Spinal cord (tissue), 10 donors: ENCODE results near the gene RCAN2. TPM values are rescaled to one million over a fixed set of nuclear protein-coding genes. Genes with fewer than 3 reads are reported as not detected.
A peak's percentile ranks its signal among the peaks of the same experiment; 100 is the strongest.

Source experiments
- DNase-seq, 6 donors: peaks; one replicate each; pipeline versions ENCODE4 v3.0.0 to v3.0.0-alpha.2; 2013 to 2015; ENCODE audit warnings: low spot score in 6 of 6, low read depth in 4 of 6
- H3K27ac ChIP-seq: one replicate; pipeline ENCODE4 v1.5.1; 2013; ENCODE audit warnings: low read depth, low read length, control low read depth
- H3K27me3 ChIP-seq: one replicate; pipeline ENCODE4 v1.6.1; 2013; ENCODE audit warnings: low read length; ENCODE audit not compliant: control insufficient read depth, insufficient read depth
- H3K36me3 ChIP-seq: one replicate; pipeline ENCODE4 v1.6.1; 2013; ENCODE audit warnings: low read length; ENCODE audit not compliant: control insufficient read depth, insufficient read depth
- H3K4me1 ChIP-seq: one replicate; pipeline ENCODE4 v1.6.1; 2013; ENCODE audit warnings: low read length; ENCODE audit not compliant: control insufficient read depth, insufficient read depth
- H3K4me3 ChIP-seq: one replicate; pipeline ENCODE4 v1.5.1; 2013; ENCODE audit warnings: low read depth, low read length, control low read depth
- H3K9me3 ChIP-seq: one replicate; pipeline ENCODE4 v1.6.1; 2013; ENCODE audit warnings: low read length; ENCODE audit not compliant: control insufficient read depth, insufficient read depth
- WGBS: methylation state at CpG from one replicate; pipeline ENCODE4 v1.1.5; 2013; ENCODE audit warnings: missing lambda C conversion rate; ENCODE audit not compliant: insufficient coverage; 5-methylcytosine and 5-hydroxymethylcytosine counted together
- polyA plus RNA-seq, 2 donors: library from polyadenylated mRNA; unstranded; fragments of 120-200 nt; gene quantifications; one replicate each; pipeline ENCODE4 v1.2.1, GENCODE V29; 2013; ENCODE audit not compliant: insufficient read length in 2 of 2
- total RNA-seq, 2 donors: library from RNA; depleted of rRNA in 1 of 2; stranded (reverse); fragments of 120-200 nt in 1 of 2; fragments of >200 nt in 1 of 2; gene quantifications; one replicate each; pipeline versions ENCODE4 v1.2.3 to v1.2.4, GENCODE V29; 2013 to 2014
- donor health status: healthy.

Gene RCAN2
- total and polyA plus RNA-seq, 4 donors, result 16.4 to 80.3 (median 60.3) TPM

DNA sequence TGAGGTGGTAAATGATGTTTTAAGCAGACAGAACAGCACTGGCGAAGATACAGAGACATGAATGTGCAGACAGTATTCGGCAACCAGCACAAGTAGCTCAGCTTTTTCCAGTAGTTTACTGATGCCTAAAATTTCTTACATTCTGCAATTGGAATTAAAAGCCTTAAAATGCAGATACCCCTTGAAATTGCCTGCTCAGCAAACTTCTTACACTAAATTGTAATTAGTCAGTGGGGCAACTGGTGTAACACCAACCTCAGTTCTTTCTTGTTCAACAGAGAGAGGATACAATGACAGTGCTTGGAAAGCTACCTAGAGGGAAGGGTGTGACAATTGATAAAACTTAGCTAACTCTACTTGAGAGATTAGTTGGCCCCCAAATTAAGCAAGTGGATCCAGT, 199.4 kb downstream of the RCAN2 start:
- Histone ChIP-seq H3K9me3 (no peaks in the 10 kb centered on the region), H3K27me3 (no peaks in the 10 kb centered on the region), H3K36me3 (no peaks in the 10 kb centered on the region), H3K4me3 (no peak overlapping the region), H3K27ac (no peak overlapping the region), H3K4me1 (no peaks in the 10 kb centered on the region)
- no CpG with 5 or more reads among the region's 2 CpGs for WGBS
- no peak for DNase-seq

DNA sequence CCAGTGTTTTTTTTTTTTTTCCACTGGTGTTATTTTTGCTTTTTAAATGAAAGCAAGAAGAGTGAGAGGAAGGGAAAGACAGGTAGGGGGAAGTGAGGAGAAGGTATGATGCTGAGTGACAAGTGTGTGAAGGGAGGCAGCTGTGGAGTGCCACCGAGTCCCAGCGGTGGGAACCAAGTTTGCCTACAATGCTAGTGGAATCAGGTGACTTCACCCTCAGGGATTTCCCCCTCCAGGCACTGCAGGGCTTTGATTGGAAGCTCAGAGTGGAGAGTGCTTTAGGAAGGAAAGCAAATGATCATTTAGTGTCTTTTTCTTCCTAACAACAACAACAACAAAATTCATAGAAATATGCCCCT, 200.0 kb downstream of the RCAN2 start:
- Histone ChIP-seq H3K27me3 (no peaks in the 10 kb centered on the region), H3K27ac (no peak overlapping the region)
- no CpG with 5 or more reads among the region's 2 CpGs for WGBS

DNA sequence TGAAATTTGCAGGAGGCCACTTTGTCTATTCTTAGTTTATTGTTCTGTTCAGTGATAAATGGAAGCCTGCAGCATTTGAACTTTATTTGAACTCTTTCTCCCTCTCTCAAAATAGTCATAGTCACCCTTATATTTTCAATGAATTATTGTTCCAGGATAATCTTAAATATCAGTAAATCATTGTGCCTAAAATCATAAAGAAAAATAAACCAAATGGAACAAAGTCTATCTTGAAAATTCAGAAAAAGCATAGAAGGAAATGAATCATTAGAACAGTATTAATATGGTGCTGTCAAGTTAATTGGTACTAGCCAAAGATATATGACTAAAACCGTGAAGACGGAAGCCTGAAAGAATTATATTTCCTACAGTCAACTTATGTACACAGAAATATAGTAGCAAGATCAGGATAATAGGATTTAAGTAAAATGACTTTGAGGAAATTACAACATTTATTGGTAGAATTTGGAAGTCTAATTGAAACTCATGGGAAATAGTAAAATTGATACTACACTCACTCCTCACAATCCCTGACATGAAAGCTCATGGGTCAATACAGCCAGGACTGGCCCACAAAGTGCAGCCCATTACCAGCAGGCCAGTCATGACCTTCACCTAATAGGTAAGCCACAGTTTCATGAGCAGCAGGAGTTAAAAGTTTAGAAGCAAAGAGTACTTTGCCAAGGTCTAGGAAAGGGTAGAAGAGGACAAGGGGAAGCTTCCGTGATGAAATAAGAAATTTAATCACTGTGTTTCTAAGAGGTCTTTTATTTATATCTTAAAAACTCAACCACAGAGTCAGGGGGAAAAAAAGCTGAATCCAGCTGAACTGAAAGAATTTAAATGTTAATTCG, 200.6 kb downstream of the RCAN2 start:
- WGBS, result 63% methylated on average over 1 of the region's 4 CpGs
- no peaks in the 10 kb centered on the region for H3K9me3 ChIP-seq
- peak in 1 of 6 donors; percentile 16 for DNase-seq
- H3K4me3 ChIP-seq, result no peak overlapping the region
- no peaks in the 10 kb centered on the region for H3K4me1 ChIP-seq
- H3K27me3 ChIP-seq, result no peaks in the 10 kb centered on the region
- H3K27ac ChIP-seq, result no peak overlapping the region
- no peaks in the 10 kb centered on the region for H3K36me3 ChIP-seq

More for the DNA sequence above, 200.0 kb downstream of the RCAN2 start:
- H3K4me1 ChIP-seq, result no peaks in the 10 kb centered on the region
- H3K9me3 ChIP-seq, result no peaks in the 10 kb centered on the region
- H3K36me3 ChIP-seq, result no peaks in the 10 kb centered on the region
- no peak for DNase-seq
- no peak overlapping the region for H3K4me3 ChIP-seq

DNA sequence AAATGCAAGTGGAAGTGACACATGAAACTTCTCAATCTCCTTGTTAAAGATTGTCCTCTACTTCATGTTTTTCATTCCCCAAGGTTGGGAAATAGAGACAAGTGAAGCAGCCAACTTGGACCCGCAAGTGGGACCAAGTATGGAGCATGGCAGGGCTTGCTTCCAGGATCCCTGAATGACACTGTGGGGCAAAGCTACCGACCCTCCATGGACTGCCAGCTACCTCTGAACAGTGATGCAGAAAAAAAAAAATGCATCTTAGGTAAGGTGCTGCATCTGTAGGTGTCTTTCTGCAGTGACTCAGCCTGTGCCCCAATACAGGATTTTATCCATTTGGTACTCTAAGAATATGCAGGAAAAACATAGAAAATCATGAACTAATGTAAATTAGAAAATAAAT, 201.4 kb downstream of the RCAN2 start:
- 94% methylated on average over 2 of the region's 2 CpGs for WGBS
- no peaks in the 10 kb centered on the region for H3K27me3 ChIP-seq
- no peak for DNase-seq
- no peaks in the 10 kb centered on the region for H3K36me3 ChIP-seq
- no peaks in the 10 kb centered on the region for H3K4me1 ChIP-seq
- no peaks in the 10 kb centered on the region for H3K9me3 ChIP-seq
- H3K27ac ChIP-seq, result no peak overlapping the region
- no peak overlapping the region for H3K4me3 ChIP-seq

DNA sequence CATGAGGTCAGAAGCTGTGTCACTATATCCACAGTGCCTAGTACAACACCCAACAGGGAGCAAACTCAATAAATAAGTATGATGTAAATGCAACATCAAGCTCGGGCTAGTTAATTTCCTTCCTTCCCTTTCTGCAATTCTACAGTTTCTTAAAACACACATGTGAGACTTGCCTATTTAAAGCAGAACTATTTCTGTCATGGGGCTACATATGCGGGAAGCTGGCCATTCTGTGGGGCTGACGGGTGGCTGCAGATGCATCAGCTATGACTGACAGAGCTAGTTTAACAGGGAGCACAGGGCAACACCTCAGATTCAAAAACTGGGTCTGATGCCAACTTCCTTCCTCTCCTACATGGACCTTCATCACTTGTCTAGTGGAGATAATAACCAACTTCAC, 202.4 kb downstream of the RCAN2 start:
- H3K27ac ChIP-seq, result no peak overlapping the region
- H3K4me1 ChIP-seq, result no peaks in the 10 kb centered on the region
- no peaks in the 10 kb centered on the region for H3K9me3 ChIP-seq
- H3K4me3 ChIP-seq, result no peak overlapping the region
- no peaks in the 10 kb centered on the region for H3K27me3 ChIP-seq
- no peaks in the 10 kb centered on the region for H3K36me3 ChIP-seq
- WGBS, result 75% methylated on average over 3 of the region's 3 CpGs
- DNase-seq, result peak in 1 of 6 donors; percentile 9

DNA sequence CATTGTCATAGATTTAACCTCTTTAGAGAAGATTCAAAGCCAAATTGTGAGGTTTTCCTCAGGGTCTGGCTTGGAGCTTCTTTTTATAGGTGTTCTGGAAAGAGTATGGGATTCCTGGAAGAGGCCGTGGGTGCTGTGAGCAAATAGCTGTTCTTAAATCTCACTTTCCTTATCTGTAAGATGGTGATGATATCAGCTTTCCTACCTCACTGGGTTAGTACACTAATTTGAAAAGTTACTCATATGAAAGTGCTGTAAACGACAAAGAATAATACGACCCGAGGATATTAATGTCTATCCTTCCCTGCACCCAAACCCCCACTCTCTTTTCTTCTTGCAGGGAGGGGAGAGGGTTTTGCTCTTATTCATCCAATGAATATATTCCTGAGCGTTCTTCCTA, 203.6 kb downstream of the RCAN2 start:
- no peaks in the 10 kb centered on the region for H3K9me3 ChIP-seq
- WGBS, result no CpG with 5 or more reads among the region's 5 CpGs
- no peaks in the 10 kb centered on the region for H3K4me1 ChIP-seq
- no peak overlapping the region for H3K27ac ChIP-seq
- H3K27me3 ChIP-seq, result no peaks in the 10 kb centered on the region
- no peak overlapping the region for H3K4me3 ChIP-seq
- no peaks in the 10 kb centered on the region for H3K36me3 ChIP-seq
- DNase-seq, result no peak

DNA sequence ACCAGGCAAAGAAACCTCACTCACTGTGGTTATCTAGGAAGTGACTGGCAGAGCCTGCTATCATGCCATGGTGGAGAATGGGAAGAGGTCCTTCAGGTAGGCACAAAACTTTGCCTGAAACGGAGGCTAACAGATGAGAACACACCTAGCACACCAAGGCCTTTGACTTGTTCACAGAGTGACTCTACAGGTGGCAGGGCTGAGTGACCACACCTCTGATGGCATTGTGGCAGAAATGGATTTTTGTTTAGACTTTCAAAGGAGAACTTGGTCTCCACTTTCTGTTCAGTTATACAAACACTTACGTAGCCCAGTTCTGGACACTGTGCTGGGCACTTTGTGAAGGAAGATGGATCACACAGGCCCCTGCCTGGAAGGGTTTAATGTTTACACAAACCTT, 204.2 kb downstream of the RCAN2 start:
- DNase-seq, result no peak
- Histone ChIP-seq H3K4me3 (no peak overlapping the region), H3K27ac (no peak overlapping the region), H3K27me3 (no peaks in the 10 kb centered on the region), H3K9me3 (no peaks in the 10 kb centered on the region), H3K4me1 (no peaks in the 10 kb centered on the region), H3K36me3 (no peaks in the 10 kb centered on the region)
- WGBS, result 67% methylated on average over 1 of the region's 2 CpGs

DNA sequence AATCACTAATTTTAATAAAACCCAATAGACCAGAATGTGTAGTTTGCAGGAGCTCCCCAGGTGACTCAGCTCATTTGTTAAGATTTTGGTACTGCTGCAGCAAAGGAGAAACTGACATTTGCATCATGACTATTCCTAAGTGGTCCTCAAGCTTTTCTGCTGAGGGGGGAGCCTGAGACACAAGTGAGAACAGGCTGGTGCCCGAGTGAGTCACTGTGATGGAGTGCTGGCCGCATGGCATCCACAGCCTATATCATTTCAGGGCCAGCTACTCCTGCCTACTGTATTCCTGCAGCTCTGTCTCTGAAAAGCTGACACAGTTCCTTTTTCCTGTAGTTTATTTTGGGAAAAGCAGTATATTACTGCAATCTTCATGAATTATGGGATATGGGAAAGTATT, 206.8 kb downstream of the RCAN2 start:
- Histone ChIP-seq H3K4me1 (no peaks in the 10 kb centered on the region), H3K9me3 (no peaks in the 10 kb centered on the region), H3K27ac (no peak overlapping the region), H3K36me3 (no peaks in the 10 kb centered on the region), H3K27me3 (no peaks in the 10 kb centered on the region), H3K4me3 (no peak overlapping the region)
- WGBS, result no CpG with 5 or more reads among the region's 2 CpGs
- DNase-seq, result no peak

DNA sequence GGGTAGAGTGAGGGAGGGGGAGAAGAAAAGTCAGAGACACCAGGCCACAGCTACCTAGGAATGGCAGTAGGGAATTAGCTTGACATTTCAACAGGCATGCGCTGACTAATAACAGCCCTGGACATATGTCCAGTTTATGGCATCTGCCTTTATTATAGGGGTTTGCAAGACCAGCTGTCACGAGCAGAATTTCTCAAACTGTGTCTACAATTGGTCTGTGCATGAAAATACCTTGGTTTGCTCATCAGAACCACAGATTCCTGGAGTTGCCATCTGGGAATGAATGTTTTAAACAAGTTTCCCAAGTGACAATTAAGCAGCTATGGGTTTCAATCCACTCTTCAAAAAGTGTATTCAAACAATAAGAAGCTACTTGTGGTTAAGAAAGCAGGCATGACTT, 210.1 kb downstream of the RCAN2 start:
- Histone ChIP-seq H3K36me3 (no peaks in the 10 kb centered on the region), H3K27me3 (no peaks in the 10 kb centered on the region), H3K9me3 (no peaks in the 10 kb centered on the region), H3K27ac (no peak overlapping the region), H3K4me1 (no peaks in the 10 kb centered on the region), H3K4me3 (no peak overlapping the region)
- no peak for DNase-seq
- WGBS, result 94% methylated on average over 2 of the region's 2 CpGs

DNA sequence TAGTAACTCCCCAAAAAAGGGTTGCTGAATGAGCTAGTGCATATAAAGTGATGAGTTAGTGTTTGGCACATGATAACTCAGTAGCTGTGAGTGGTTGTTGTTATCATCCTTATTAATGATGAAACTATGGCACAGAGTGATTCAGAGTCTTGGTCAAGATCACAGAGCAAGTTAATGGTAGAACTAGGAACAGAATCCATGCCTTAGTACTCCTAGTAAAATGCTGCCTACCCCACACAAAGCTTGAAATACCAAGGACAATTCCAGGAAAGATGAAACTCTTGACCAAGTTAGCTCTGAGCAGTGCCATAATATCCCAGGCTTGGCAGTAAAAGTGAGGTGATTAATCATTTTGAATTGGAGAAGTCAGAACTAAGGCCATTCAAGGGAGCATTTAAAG, 211.4 kb downstream of the RCAN2 start:
- Histone ChIP-seq H3K9me3 (no peaks in the 10 kb centered on the region), H3K36me3 (no peaks in the 10 kb centered on the region), H3K27me3 (no peaks in the 10 kb centered on the region), H3K4me3 (no peak overlapping the region), H3K4me1 (no peaks in the 10 kb centered on the region), H3K27ac (no peak overlapping the region)
- DNase-seq, result no peak
